K562 (cell line): ENCODE data around the gene SCAMP2.

Experiments
- GABPB1 ChIP-seq: sonication (generic); formaldehyde crosslinking; IDR thresholded peaks from 2 replicates; pipeline ENCODE4 v1.8.0; 2022; ENCODE audit warnings: mild to moderate bottlenecking, missing genetic modification reagents
- HDAC6 ChIP-seq: IDR thresholded peaks from 2 replicates; pipeline ENCODE4 v1.6.1; 2012; ENCODE audit warnings: low read depth, mild to moderate bottlenecking, control low read depth, inconsistent platforms, low read length, moderate library complexity
- TEAD1 ChIP-seq, 2 experiments: fragments of 450-650 bp in 1 of 2; sonication (generic) in 1 of 2; formaldehyde crosslinking; IDR thresholded peaks; 2 replicates each; pipeline versions ENCODE4 v1.4.0 to v1.8.0; 2020 to 2022; ENCODE audit warnings: mild to moderate bottlenecking in 2 of 2, missing genetic modification reagents in 1 of 2
- TEAD2 ChIP-seq: fragments of 450-650 bp; IDR thresholded peaks from 2 replicates; pipeline ENCODE4 v1.6.1; 2016; ENCODE audit warnings: missing genetic modification characterization, control low read depth, missing compliant biosample characterization

DNA sequence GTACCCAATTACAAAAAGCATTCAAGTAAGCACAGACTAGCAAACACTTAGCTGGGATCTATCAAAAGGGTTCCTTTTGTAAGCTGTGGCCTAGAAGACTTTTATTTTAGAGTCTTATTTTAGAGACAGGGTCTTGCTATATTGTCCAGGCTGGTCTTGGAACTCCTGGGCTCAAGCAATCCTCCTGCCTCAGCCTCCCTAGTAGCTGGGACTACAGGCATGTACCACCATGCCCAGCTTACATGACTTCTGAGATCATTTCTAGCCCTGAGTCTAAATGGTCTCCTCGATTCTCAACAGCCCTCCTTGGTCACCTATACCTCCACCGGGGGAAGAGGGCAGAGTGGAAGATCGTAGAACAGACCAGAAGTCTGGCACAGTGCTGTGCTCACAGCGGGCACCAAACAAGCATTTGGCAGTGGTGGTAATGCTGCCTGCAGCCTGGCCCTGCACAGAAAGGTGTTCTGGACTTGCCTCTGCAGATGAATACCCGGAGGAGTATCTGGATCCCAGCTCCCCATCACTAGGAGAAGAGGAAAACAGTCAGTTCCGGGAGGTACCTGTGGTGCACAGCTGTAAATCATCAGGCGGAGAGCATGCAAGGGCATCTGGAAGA is 31.1 kb upstream of the SCAMP2 start:
- no peak for TF ChIP-seq HDAC6
- TF ChIP-seq TEAD2 (tag) = no peak
- no peak for TF ChIP-seq TEAD1 (CRISPR knock-in tag; IDR thresholded peaks at IDR 0.05)
- TF ChIP-seq GABPB1 (CRISPR knock-in tag) = no peak
